ENCODE data around the gene ARPC1A. TPM values are rescaled to one million over a fixed set of nuclear protein-coding genes. Genes with fewer than 3 reads are reported as not detected.

The ARPC1A gene
- total and polyA plus RNA-seq, 2 of the 8 experiments (the other 6 are each of a cell fraction or from before 2014, with no cell fraction given), result 123 to 155 TPM

- no peak for TF ChIP-seq POLR2A (IDR thresholded peaks at IDR 0.05; ENCODE audit: control extremely low read depth in 1 of 2, low read depth in 2 of 2, low read length in 2 of 2)
- no peak for TF ChIP-seq SP2 (IDR thresholded peaks at IDR 0.05; ENCODE audit: low read length)
- no peak for TF ChIP-seq TEAD4 (IDR thresholded peaks at IDR 0.05; ENCODE audit: low read depth, low read length)
- TF ChIP-seq SP1 (IDR thresholded peaks at IDR 0.05; ENCODE audit: low read depth, low read length), result no peak
- no peak for TF ChIP-seq GABPA (IDR thresholded peaks at IDR 0.05; ENCODE audit: borderline replicate concordance, insufficient read depth, low read length)
- Histone ChIP-seq H2BK120ac (replicated peaks; ENCODE audit: low read depth, low read length) (no peak overlapping the region), H4K20me1 (replicated peaks in 1 of 2; ENCODE audit: control insufficient read depth in 1 of 2, insufficient read depth in 2 of 2, low read length in 2 of 2) (peaks cover 12 to 21% of the 10 kb centered on the region in 2 experiments), H2AFZ (ENCODE audit: low read length) (no peak overlapping the region), H2BK15ac (ENCODE audit: low read length) (no peak overlapping the region), H2AK5ac (ENCODE audit: low read depth, low read length) (no peak overlapping the region), H2BK5ac (ENCODE audit: low read depth, low read length) (peak overlapping the region; percentile 40), H3K56ac (replicated peaks; ENCODE audit: insufficient read length, low read depth, low read length) (no peak overlapping the region), H3K79me1 (ENCODE audit: low read depth, low read length) (peaks cover 13% of the 10 kb centered on the region), H2BK20ac (ENCODE audit: low read length) (no peak overlapping the region), H4K5ac (ENCODE audit: insufficient read length, low read depth, low read length) (no peak overlapping the region), H3K23me2 (ENCODE audit: low read depth, low read length) (no peaks in the 10 kb centered on the region; the same call in 1 of the 2 replicates), H3K23ac (ENCODE audit: insufficient read length) (no peak overlapping the region), H3K36me3 (ENCODE audit: control insufficient read depth in 2 of 4, insufficient read depth in 4 of 4, low read length in 3 of 4) (peaks cover 0 to 5% (median 0%) of the 10 kb centered on the region in 4 experiments; a peak in 3 of 8 replicates), H3K14ac (ENCODE audit: insufficient read length) (no peak overlapping the region), H3K4ac (replicated peaks; ENCODE audit: insufficient read length, low read depth, low read length) (no peak overlapping the region), H3K4me2 (ENCODE audit: insufficient read depth in 1 of 2, low read depth in 2 of 2, low read length in 2 of 2) (no peak overlapping the region), H3K18ac (ENCODE audit: extremely low read depth, low read length) (no peak overlapping the region), H3K4me3 (ENCODE audit: extremely low read depth in 1 of 4, insufficient read depth in 2 of 4, low read depth in 3 of 4, low read length in 4 of 4) (no peak overlapping the region), H3K27ac (ENCODE audit: low read depth, low read length) (0 out of 2 replicates have a peak overlapping the region, but pooled peaks have one; percentile 44), H2BK12ac (ENCODE audit: low read depth, low read length) (no peak overlapping the region), H3K27me3 (replicated peaks in 1 of 4; ENCODE audit: control insufficient read depth in 3 of 4, extremely low read depth in 1 of 4, insufficient read depth in 3 of 4, low read length in 3 of 4) (no peaks in the 10 kb centered on the region), H3K79me2 (ENCODE audit: control insufficient read depth in 1 of 2, insufficient read depth in 2 of 2, low read length in 2 of 2) (peaks cover 0 to 13% of the 10 kb centered on the region in 2 experiments; a peak in 1 of 4 replicates), H4K8ac (ENCODE audit: extremely low read depth, insufficient read depth, low read length) (no peak overlapping the region), H3K9me3 (ENCODE audit: insufficient read depth in 2 of 2, low read depth in 1 of 2, low read length in 1 of 2) (no peaks in the 10 kb centered on the region), H3K9ac (replicated peaks in 1 of 4; ENCODE audit: extremely low read depth in 1 of 4, low read depth in 3 of 4, low read length in 3 of 4) (peak overlapping the region in 1 of 4 experiments; percentile 46; a peak in 1 of 7 replicates), H3K4me1 (replicated peaks in 1 of 4; ENCODE audit: control insufficient read depth in 3 of 4, insufficient read depth in 4 of 4, low read length in 3 of 4) (peaks cover 0 to 5% (median 1%) of the 10 kb centered on the region in 4 experiments; a peak in 3 of 7 replicates), H4K91ac (replicated peaks; ENCODE audit: insufficient read length, low read length) (no peak overlapping the region)
- 97% methylated on average over 7 of the region's 7 CpGs; no CpG with 5 or more reads in 1 of the 2 experiments for WGBS, 2 experiments (ENCODE audit: extremely low coverage in 1 of 2, insufficient coverage in 1 of 2, insufficient read length in 1 of 2, insufficient replicate concordance in 2 of 2, low coverage in 1 of 2, low lambda C conversion rate in 2 of 2, missing lambda C conversion rate in 1 of 2)
- CTCF ChIA-PET (ENCODE audit: partially characterized antibody), result interaction anchor here (1.0 kb wide), 1 partner anchor 22 kb away, joined by 3 read pairs; no protein-coding TSS in a partner anchor
- FAIRE-seq, result no peak
- no peak for DNase-seq (ENCODE audit: low read depth in 1 of 2, low spot score in 2 of 2)
- POLR2A ChIA-PET (ENCODE audit: partially characterized antibody), result interaction anchor here (0.5 to 3.3 kb wide), 5 partner anchors 8 to 384 kb away, joined by 3 to 18 read pairs (median 4); partner anchors contain the start of genes BUD31, CPSF4, PDAP1 and PTCD1
These were observed 56.0 kb downstream of the ARPC1A start for GRCh38 chr7:99381664-99382075.
